Measurements from ENCODE around the gene POM121L12.

- TF ChIP-seq POLR2AphosphoS5 (IDR thresholded peaks at IDR 0.05; ENCODE audit: borderline replicate concordance, low read depth, low read length) = no peak
- TF ChIP-seq EZH2 (IDR thresholded peaks at IDR 0.05) = no peak
- no peak for TF ChIP-seq FOXP2 (optimal IDR thresholded peaks at IDR 0.05; ENCODE audit: control extremely low read depth, extremely low read length, insufficient read depth)
Observed at GRCh38 chr7:53035499-53036412, at the start of gene POM121L12.

Measured in SK-N-MC (cell line).